DOHH2 (cell line): ENCODE results near the gene VPS45.

Experiments
- H3F3A ChIP-seq: fragments of 200-600 bp; sonication (generic), shearing (Covaris generic); 2 replicates; pipeline ENCODE4 v1.6.0; 2016; ENCODE audit warnings: antibody characterized with exemption, mild to moderate bottlenecking; ENCODE audit not compliant: control insufficient read depth, insufficient read depth
- H3K27ac ChIP-seq: fragments of 200-600 bp; sonication (generic); 2 replicates; pipeline ENCODE4 v1.5.1; 2014; ENCODE audit warnings: low read depth, mild to moderate bottlenecking, low read length, moderate library complexity
- H3K27me3 ChIP-seq: fragments of 200-600 bp; sonication (generic); 2 replicates; pipeline ENCODE4 v1.6.1; 2014; ENCODE audit warnings: mild to moderate bottlenecking, low read length, mixed read lengths; ENCODE audit not compliant: control insufficient read depth
- H3K36me3 ChIP-seq: fragments of 200-600 bp; sonication (generic); 2 replicates; pipeline ENCODE4 v1.6.1; 2014; ENCODE audit warnings: mild to moderate bottlenecking, low read length, moderate library complexity, mixed read lengths; ENCODE audit not compliant: control insufficient read depth
- H3K4me1 ChIP-seq: fragments of 200-600 bp; sonication (generic); 2 replicates; pipeline ENCODE4 v1.6.1; 2014; ENCODE audit warnings: mild to moderate bottlenecking, low read length, mixed read lengths; ENCODE audit not compliant: control insufficient read depth
- H3K4me2 ChIP-seq: fragments of 200-600 bp; sonication (generic); 2 replicates; pipeline ENCODE4 v1.6.0; 2014; ENCODE audit warnings: mild to moderate bottlenecking, low read length, moderate library complexity
- H3K4me3 ChIP-seq: fragments of 200-600 bp; sonication (generic); 2 replicates; pipeline ENCODE4 v1.5.1; 2014; ENCODE audit warnings: mild to moderate bottlenecking, low read length, mixed read lengths
- H3K79me2 ChIP-seq: fragments of 200-600 bp; sonication (generic); 2 replicates; pipeline ENCODE4 v1.6.1; 2014; ENCODE audit warnings: mild to moderate bottlenecking, low read length, mixed read lengths; ENCODE audit not compliant: control insufficient read depth
- H3K9me2 ChIP-seq: fragments of 200-600 bp; sonication (generic); replicated peaks from 2 replicates; pipeline ENCODE4 v1.6.1; 2014; ENCODE audit warnings: mild to moderate bottlenecking, low read length, mixed read lengths; ENCODE audit not compliant: control insufficient read depth
- H3K9me3 ChIP-seq: fragments of 200-600 bp; sonication (generic); 2 replicates; pipeline ENCODE4 v1.6.1; 2014; ENCODE audit warnings: antibody characterized with exemption, low read length, mixed read lengths; ENCODE audit not compliant: control insufficient read depth, insufficient read depth
- H4K20me1 ChIP-seq: fragments of 200-600 bp; sonication (generic); 2 replicates; pipeline ENCODE4 v1.6.0; 2014; ENCODE audit warnings: low read depth, mild to moderate bottlenecking, antibody characterized with exemption, low read length, moderate library complexity; ENCODE audit not compliant: control insufficient read depth, insufficient read depth
- CTCF ChIP-seq: fragments of 200-600 bp; sonication (generic); IDR thresholded peaks from one replicate; pipeline ENCODE4 v1.5.1; 2014; ENCODE audit warnings: antibody characterized with exemption, mild to moderate bottlenecking, low read depth, low read length; ENCODE audit not compliant: poor library complexity, severe bottlenecking
- EZH2phosphoT487 ChIP-seq: fragments of 200-600 bp; sonication (generic); IDR thresholded peaks from 2 replicates; pipeline ENCODE4 v1.6.1; 2017; ENCODE audit warnings: borderline replicate concordance, mild to moderate bottlenecking, antibody characterized with exemption, low read length, moderate library complexity, mixed read lengths

The VPS45 gene

GRCh38 chr1:150021191-150021694 lies 46.3 kb upstream of the VPS45 start:
- no peak overlapping the region for H3K4me3 ChIP-seq
- H3K79me2 ChIP-seq, result no peaks in the 10 kb centered on the region
- no peaks in the 10 kb centered on the region for H3K36me3 ChIP-seq
- peaks cover 45% of the 10 kb centered on the region for H3K27me3 ChIP-seq
- no peaks in the 10 kb centered on the region for H3K9me2 ChIP-seq
- no peak overlapping the region for H3K4me2 ChIP-seq
- no peaks in the 10 kb centered on the region for H3F3A ChIP-seq
- H3K27ac ChIP-seq, result no peak overlapping the region
- no peaks in the 10 kb centered on the region for H3K9me3 ChIP-seq
- no peaks in the 10 kb centered on the region for H4K20me1 ChIP-seq
- TF ChIP-seq EZH2phosphoT487 (no peak), CTCF (no peak)
- peaks cover 10% of the 10 kb centered on the region for H3K4me1 ChIP-seq

GRCh38 chr1:150022357-150022756 lies 45.2 kb upstream of the VPS45 start:
- Histone ChIP-seq H3K27ac (no peak overlapping the region), H3K4me3 (no peak overlapping the region), H3K36me3 (no peaks in the 10 kb centered on the region), H4K20me1 (no peaks in the 10 kb centered on the region), H3K9me2 (no peaks in the 10 kb centered on the region), H3K4me1 (peaks cover 10% of the 10 kb centered on the region), H3K9me3 (no peaks in the 10 kb centered on the region), H3K79me2 (no peaks in the 10 kb centered on the region), H3K4me2 (no peak overlapping the region), H3K27me3 (peaks cover 42% of the 10 kb centered on the region), H3F3A (no peaks in the 10 kb centered on the region)
- TF ChIP-seq CTCF (no peak), EZH2phosphoT487 (no peak)

GRCh38 chr1:150024156-150024555 lies 43.4 kb upstream of the VPS45 start:
- TF ChIP-seq EZH2phosphoT487, result no peak
- TF ChIP-seq CTCF, result no peak
- no peak overlapping the region for H3K4me3 ChIP-seq
- no peaks in the 10 kb centered on the region for H3K9me3 ChIP-seq
- no peaks in the 10 kb centered on the region for H3K4me1 ChIP-seq
- no peaks in the 10 kb centered on the region for H4K20me1 ChIP-seq
- peaks cover 37% of the 10 kb centered on the region for H3K27me3 ChIP-seq
- H3K4me2 ChIP-seq, result no peak overlapping the region
- no peak overlapping the region for H3K27ac ChIP-seq
- H3K36me3 ChIP-seq, result no peaks in the 10 kb centered on the region
- H3F3A ChIP-seq, result no peaks in the 10 kb centered on the region
- no peaks in the 10 kb centered on the region for H3K9me2 ChIP-seq
- no peaks in the 10 kb centered on the region for H3K79me2 ChIP-seq
